SK-N-SH (cell line): ENCODE results near the gene IL37. TPM values are rescaled to one million over a fixed set of nuclear protein-coding genes. Genes with fewer than 3 reads are reported as not detected.

Source experiments
- CTCF ChIA-PET: fragments of 300-600, 350-600 bp; formaldehyde crosslinking; extraction: SDS; loops from one replicate; lab custom pipeline; 2021; lab: Yijun Ruan, JAX
- POLR2A ChIA-PET: fragments of 350-600 bp; sonication (Branson Sonifier 250); formaldehyde crosslinking; extraction: SDS; loops from one replicate; lab custom pipeline; 2020; ENCODE audit warnings: antibody characterized with exemption, inconsistent platforms; lab: Yijun Ruan, JAX
- DNase-seq: peaks from one replicate; pipeline ENCODE4 v3.0.0; 2012
- H2AFZ ChIP-seq: fragments of 200-600 bp; sonication (generic); 2 replicates; pipeline ENCODE4 v1.8.1; 2016; ENCODE audit warnings: antibody characterized with exemption, mild to moderate bottlenecking, low read depth
- H3F3A ChIP-seq: fragments of 200-600 bp; sonication (generic); replicated peaks from 2 replicates; pipeline ENCODE3; 2016; ENCODE audit warnings: antibody characterized with exemption, mild to moderate bottlenecking; ENCODE audit not compliant: insufficient read depth
- H3K27ac ChIP-seq, 2 experiments: fragments of 200-500 bp in 1 of 2; fragments of 200-600 bp in 1 of 2; sonication (Bioruptor generic) in 1 of 2; sonication (generic), shearing (Covaris generic) in 1 of 2; 2 replicates each; pipeline versions ENCODE4 v1.5.1 to v1.6.1; 2014 to 2016; ENCODE audit warnings: low read depth in 2 of 2, inconsistent platforms in 1 of 2, low read length in 1 of 2, mild to moderate bottlenecking in 1 of 2, mixed read lengths in 1 of 2
- H3K27me3 ChIP-seq: fragments of 200-600 bp; sonication (generic), shearing (Covaris generic); 2 replicates; pipeline ENCODE4 v1.6.1; 2016; ENCODE audit warnings: mixed run types; ENCODE audit not compliant: insufficient read depth
- H3K36me3 ChIP-seq, 2 experiments: fragments of 200-500 bp in 1 of 2; fragments of 200-600 bp in 1 of 2; sonication (Bioruptor generic) in 1 of 2; sonication (generic) in 1 of 2; replicated peaks in 1 of 2; 2 replicates each; pipeline versions ENCODE3 to v1.5.1; 2014 to 2016; ENCODE audit warnings: low read length in 1 of 2, mild to moderate bottlenecking in 1 of 2; ENCODE audit not compliant: insufficient read depth in 2 of 2, control insufficient read depth in 1 of 2
- H3K4me1 ChIP-seq, 2 experiments: fragments of 200-500 bp in 1 of 2; fragments of 200-600 bp in 1 of 2; sonication (Bioruptor generic) in 1 of 2; sonication (generic), shearing (Covaris generic) in 1 of 2; 2 replicates each; pipeline versions ENCODE4 v1.5.1 to v1.6.1; 2014 to 2016; ENCODE audit warnings: low read depth in 1 of 2, low read length in 1 of 2, mixed run types in 1 of 2; ENCODE audit not compliant: insufficient read depth in 2 of 2, control insufficient read depth in 1 of 2
- H3K4me2 ChIP-seq: fragments of 200-600 bp; sonication (generic), shearing (Covaris generic); 2 replicates; pipeline ENCODE4 v1.6.1; 2017; ENCODE audit warnings: mixed run types
- H3K4me3 ChIP-seq, 2 experiments: fragments of 200-500 bp in 1 of 2; fragments of 200-600 bp in 1 of 2; sonication (Bioruptor generic) in 1 of 2; sonication (generic), shearing (Covaris generic) in 1 of 2; 2 replicates each; pipeline versions ENCODE4 v1.5.1 to v1.8.1; 2014 to 2016; ENCODE audit warnings: low read depth in 2 of 2, inconsistent platforms in 1 of 2, low read length in 1 of 2, mild to moderate bottlenecking in 1 of 2, mixed read lengths in 1 of 2, moderate library complexity in 1 of 2
- H3K79me2 ChIP-seq: fragments of 200-600 bp; sonication (generic); 2 replicates; pipeline ENCODE4 v1.8.1; 2017; ENCODE audit warnings: mild to moderate bottlenecking; ENCODE audit not compliant: insufficient read depth
- H3K9ac ChIP-seq: fragments of 200-600 bp; sonication (generic); 2 replicates; pipeline ENCODE4 v1.6.1; 2017; ENCODE audit warnings: mixed run types
- H3K9me2 ChIP-seq: fragments of 200-600 bp; sonication (generic); 2 replicates; pipeline ENCODE4 v1.6.1; 2017; ENCODE audit warnings: mixed run types
- H3K9me3 ChIP-seq: fragments of 200-600 bp; sonication (generic); 2 replicates; pipeline ENCODE4 v1.6.1; 2017; ENCODE audit warnings: mixed run types, mild to moderate bottlenecking, moderate library complexity
- H4K20me1 ChIP-seq: fragments of 200-600 bp; sonication (generic); 2 replicates; pipeline ENCODE4 v1.6.1; 2017; ENCODE audit warnings: mild to moderate bottlenecking, mixed run types; ENCODE audit not compliant: insufficient read depth
- ELF1 ChIP-seq: IDR thresholded peaks from 2 replicates; pipeline ENCODE4 v1.4.0; 2012
- EP300 ChIP-seq, 2 experiments: IDR thresholded peaks; 2 replicates each; pipeline versions ENCODE4 v1.4.0 to v1.6.1; 2012; ENCODE audit warnings: borderline replicate concordance in 1 of 2, low read depth in 1 of 2, low read length in 1 of 2
- FOSL2 ChIP-seq: IDR thresholded peaks from 2 replicates; pipeline ENCODE4 v1.4.0; 2012; ENCODE audit warnings: low read depth, mild to moderate bottlenecking, moderate library complexity, borderline replicate concordance
- GABPA ChIP-seq: IDR thresholded peaks from 2 replicates; pipeline ENCODE4 v1.4.0; 2012; ENCODE audit warnings: low read depth, mild to moderate bottlenecking
- MXI1 ChIP-seq: IDR thresholded peaks from 2 replicates; pipeline ENCODE4 v1.6.1; 2012; ENCODE audit warnings: mild to moderate bottlenecking, low read depth, low read length, improper control_type of control experiment
- NFIC ChIP-seq: IDR thresholded peaks from 2 replicates; pipeline ENCODE4 v1.4.0; 2012; ENCODE audit warnings: borderline replicate concordance
- NRF1 ChIP-seq: IDR thresholded peaks from 2 replicates; pipeline ENCODE4 v1.6.1; 2012; ENCODE audit warnings: low read depth, mild to moderate bottlenecking, low read length
- POLR2AphosphoS5 ChIP-seq: IDR thresholded peaks from 2 replicates; pipeline ENCODE4 v1.6.1; 2012; ENCODE audit warnings: low read depth, low read length
- RAD21 ChIP-seq: IDR thresholded peaks from 2 replicates; pipeline ENCODE4 v1.6.1; 2012; ENCODE audit warnings: mild to moderate bottlenecking, low read length
- RFX5 ChIP-seq: IDR thresholded peaks from 2 replicates; pipeline ENCODE4 v1.6.1; 2012; ENCODE audit warnings: mild to moderate bottlenecking, improper control_type of control experiment, low read length
- RXRA ChIP-seq: IDR thresholded peaks from 2 replicates; pipeline ENCODE4 v1.4.0; 2012; ENCODE audit warnings: low read depth, mild to moderate bottlenecking, borderline replicate concordance
- SIN3A ChIP-seq: IDR thresholded peaks from 2 replicates; pipeline ENCODE4 v1.6.1; 2012; ENCODE audit warnings: low read depth, mild to moderate bottlenecking, low read length, moderate library complexity, borderline replicate concordance
- TCF12 ChIP-seq: IDR thresholded peaks from 2 replicates; pipeline ENCODE4 v1.4.0; 2012
- TEAD4 ChIP-seq: IDR thresholded peaks from 2 replicates; pipeline ENCODE4 v1.4.0; 2012; ENCODE audit warnings: mild to moderate bottlenecking, borderline replicate concordance; ENCODE audit not compliant: insufficient read depth
- WGBS: methylation state at CpG from one replicate; pipeline ENCODE4 v1.1.6; 2017; ENCODE audit warnings: low lambda C conversion rate; 5-methylcytosine and 5-hydroxymethylcytosine counted together
- polyA plus RNA-seq, 3 experiments: library from polyadenylated mRNA; depleted of rRNA; stranded (reverse); fragments of >200 nt; gene quantifications; 2 replicates each; pipeline ENCODE4 v1.2.3, GENCODE V29; 2012
- TF ChIP-seq, protein P1 (sequence below): fragments of 150-350 bp; IDR thresholded peaks from 2 replicates; pipeline ENCODE4 v1.6.1; 2017; ENCODE audit warnings: antibody characterized with exemption, low read length, low read depth, borderline replicate concordance
- TF ChIP-seq, protein P2 (sequence below): fragments of 150-350 bp; IDR thresholded peaks from 2 replicates; pipeline ENCODE4 v1.6.1; 2016; ENCODE audit warnings: mild to moderate bottlenecking, low read depth, low read length
- TF ChIP-seq, protein P3 (sequence below): IDR thresholded peaks from 2 replicates; pipeline ENCODE4 v1.4.0; 2012; ENCODE audit warnings: low read depth, borderline replicate concordance
- TF ChIP-seq, protein P4 (sequence below): IDR thresholded peaks from 2 replicates; pipeline ENCODE4 v1.6.1; 2012; ENCODE audit warnings: mild to moderate bottlenecking, low read depth, low read length, moderate library complexity

Gene IL37
- polyA plus RNA-seq, 1 of the 3 experiments (the other 2 are of a cell fraction) = not detected

DNA sequence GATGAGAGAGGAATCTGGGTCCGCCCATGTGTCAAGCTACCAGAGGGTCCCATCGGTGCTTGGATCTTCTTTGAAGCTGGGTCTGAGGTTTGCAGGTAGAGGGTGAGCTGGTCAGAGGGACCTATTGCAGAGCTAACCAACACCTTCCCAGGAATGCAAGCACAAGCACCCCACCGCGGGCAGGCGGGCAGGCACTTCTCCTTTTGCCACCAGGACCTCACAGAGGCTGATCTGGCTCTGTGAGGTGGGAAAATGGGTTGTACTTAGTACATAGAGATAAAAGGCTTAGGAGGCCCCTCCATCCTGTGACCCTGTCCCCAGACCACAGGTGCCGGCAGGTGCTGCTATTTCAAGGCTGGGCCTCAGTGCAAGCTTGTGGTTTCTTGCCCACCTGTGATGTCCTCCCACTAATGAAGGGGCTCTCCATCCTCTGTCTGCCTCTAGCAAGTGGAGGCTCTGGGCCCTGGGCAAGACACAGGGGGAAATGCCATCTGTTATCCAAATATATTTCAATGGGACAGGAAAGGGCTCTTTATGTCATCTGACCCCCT is 31.4 kb upstream of the IL37 start:
- Histone ChIP-seq H3K4me2 (no peak overlapping the region), H3K9me2 (no peaks in the 10 kb centered on the region), H3K9me3 (no peaks in the 10 kb centered on the region), H4K20me1 (no peaks in the 10 kb centered on the region), H3K9ac (no peak overlapping the region), H3K36me3 (no peaks in the 10 kb centered on the region), H3F3A (no peaks in the 10 kb centered on the region), H3K79me2 (no peaks in the 10 kb centered on the region), H3K4me3 (no peak overlapping the region), H3K27ac (no peak overlapping the region), H2AFZ (no peak overlapping the region), H3K27me3 (no peaks in the 10 kb centered on the region), H3K4me1 (peaks cover 0 to 11% of the 10 kb centered on the region in 2 experiments; a peak in 1 of 4 replicates)
- WGBS = 34% methylated on average over 5 of the region's 6 CpGs
- POLR2A ChIA-PET = no interaction called here
- CTCF ChIA-PET = interaction anchor here (1.2 kb wide), 1 partner anchor 80 kb away, joined by 3 read pairs; no protein-coding TSS in a partner anchor
- no peak for DNase-seq
- TF ChIP-seq, protein P1, sequence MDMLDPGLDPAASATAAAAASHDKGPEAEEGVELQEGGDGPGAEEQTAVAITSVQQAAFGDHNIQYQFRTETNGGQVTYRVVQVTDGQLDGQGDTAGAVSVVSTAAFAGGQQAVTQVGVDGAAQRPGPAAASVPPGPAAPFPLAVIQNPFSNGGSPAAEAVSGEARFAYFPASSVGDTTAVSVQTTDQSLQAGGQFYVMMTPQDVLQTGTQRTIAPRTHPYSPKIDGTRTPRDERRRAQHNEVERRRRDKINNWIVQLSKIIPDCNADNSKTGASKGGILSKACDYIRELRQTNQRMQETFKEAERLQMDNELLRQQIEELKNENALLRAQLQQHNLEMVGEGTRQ = no peak
- TF ChIP-seq NFIC (no peak), ELF1 (no peak), MXI1 (no peak), GABPA (no peak), SIN3A (no peak), RXRA (no peak), TEAD4 (no peak), RFX5 (no peak), POLR2AphosphoS5 (no peak), NRF1 (no peak)
- TF ChIP-seq, protein P2, sequence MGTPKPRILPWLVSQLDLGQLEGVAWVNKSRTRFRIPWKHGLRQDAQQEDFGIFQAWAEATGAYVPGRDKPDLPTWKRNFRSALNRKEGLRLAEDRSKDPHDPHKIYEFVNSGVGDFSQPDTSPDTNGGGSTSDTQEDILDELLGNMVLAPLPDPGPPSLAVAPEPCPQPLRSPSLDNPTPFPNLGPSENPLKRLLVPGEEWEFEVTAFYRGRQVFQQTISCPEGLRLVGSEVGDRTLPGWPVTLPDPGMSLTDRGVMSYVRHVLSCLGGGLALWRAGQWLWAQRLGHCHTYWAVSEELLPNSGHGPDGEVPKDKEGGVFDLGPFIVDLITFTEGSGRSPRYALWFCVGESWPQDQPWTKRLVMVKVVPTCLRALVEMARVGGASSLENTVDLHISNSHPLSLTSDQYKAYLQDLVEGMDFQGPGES = no peak

DNA sequence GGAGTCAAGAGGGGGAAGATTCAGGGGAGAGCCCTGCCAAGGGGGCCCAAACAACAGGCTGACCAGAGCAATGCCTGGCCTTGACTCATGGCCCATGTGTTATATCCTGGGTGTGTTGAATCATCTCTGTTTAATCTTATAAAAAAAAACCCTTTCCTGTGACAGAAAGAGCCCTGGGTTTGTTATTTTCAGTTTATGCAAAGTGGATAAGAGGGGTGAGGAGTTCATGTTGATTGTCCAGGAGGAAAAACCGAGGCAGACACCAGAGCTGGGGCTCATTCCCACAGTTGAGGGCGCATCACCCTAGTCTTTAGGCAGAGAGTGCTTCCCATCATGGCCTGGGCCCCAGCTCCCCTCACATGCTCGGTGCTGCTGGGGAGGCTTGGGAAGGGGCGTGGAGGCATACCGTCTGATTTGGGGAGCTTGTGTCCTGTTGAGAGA is 30.9 kb upstream of the IL37 start:
- no peak overlapping the region for H3K9ac ChIP-seq

More for the DNA sequence above, 30.9 kb upstream of the IL37 start:
- Histone ChIP-seq H3F3A (no peaks in the 10 kb centered on the region), H3K9me3 (no peaks in the 10 kb centered on the region), H3K4me1 (peaks cover 0 to 11% of the 10 kb centered on the region in 2 experiments; a peak in 1 of 4 replicates), H3K4me3 (no peak overlapping the region), H3K9me2 (no peaks in the 10 kb centered on the region), H3K27me3 (no peaks in the 10 kb centered on the region), H3K27ac (no peak overlapping the region), H3K36me3 (no peaks in the 10 kb centered on the region), H4K20me1 (no peaks in the 10 kb centered on the region), H2AFZ (no peak overlapping the region), H3K4me2 (peak overlapping the region; percentile 20; the same call in 1 of the 2 replicates), H3K79me2 (no peaks in the 10 kb centered on the region)
- 50% methylated on average over 4 of the region's 5 CpGs for WGBS
- DNase-seq = no peak
- ChIA-PET CTCF (interaction anchor here (1.2 kb wide), 1 partner anchor 79 kb away, joined by 3 read pairs; no protein-coding TSS in a partner anchor), POLR2A (no interaction called here)
- TF ChIP-seq FOSL2 (no peak), EP300 (IDR thresholded peaks at IDR 0.05; ENCODE audit: borderline replicate concordance in 1 of 2, low read depth in 1 of 2, low read length in 1 of 2) (no peak), RAD21 (no peak), TEAD4 (no peak), TCF12 (peak; percentile 29; the same call in 1 of the 2 replicates)
- TF ChIP-seq, protein P2 = no peak
- TF ChIP-seq, protein P3, sequence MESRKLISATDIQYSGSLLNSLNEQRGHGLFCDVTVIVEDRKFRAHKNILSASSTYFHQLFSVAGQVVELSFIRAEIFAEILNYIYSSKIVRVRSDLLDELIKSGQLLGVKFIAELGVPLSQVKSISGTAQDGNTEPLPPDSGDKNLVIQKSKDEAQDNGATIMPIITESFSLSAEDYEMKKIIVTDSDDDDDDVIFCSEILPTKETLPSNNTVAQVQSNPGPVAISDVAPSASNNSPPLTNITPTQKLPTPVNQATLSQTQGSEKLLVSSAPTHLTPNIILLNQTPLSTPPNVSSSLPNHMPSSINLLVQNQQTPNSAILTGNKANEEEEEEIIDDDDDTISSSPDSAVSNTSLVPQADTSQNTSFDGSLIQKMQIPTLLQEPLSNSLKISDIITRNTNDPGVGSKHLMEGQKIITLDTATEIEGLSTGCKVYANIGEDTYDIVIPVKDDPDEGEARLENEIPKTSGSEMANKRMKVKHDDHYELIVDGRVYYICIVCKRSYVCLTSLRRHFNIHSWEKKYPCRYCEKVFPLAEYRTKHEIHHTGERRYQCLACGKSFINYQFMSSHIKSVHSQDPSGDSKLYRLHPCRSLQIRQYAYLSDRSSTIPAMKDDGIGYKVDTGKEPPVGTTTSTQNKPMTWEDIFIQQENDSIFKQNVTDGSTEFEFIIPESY = no peak
- TF ChIP-seq, protein P4, sequence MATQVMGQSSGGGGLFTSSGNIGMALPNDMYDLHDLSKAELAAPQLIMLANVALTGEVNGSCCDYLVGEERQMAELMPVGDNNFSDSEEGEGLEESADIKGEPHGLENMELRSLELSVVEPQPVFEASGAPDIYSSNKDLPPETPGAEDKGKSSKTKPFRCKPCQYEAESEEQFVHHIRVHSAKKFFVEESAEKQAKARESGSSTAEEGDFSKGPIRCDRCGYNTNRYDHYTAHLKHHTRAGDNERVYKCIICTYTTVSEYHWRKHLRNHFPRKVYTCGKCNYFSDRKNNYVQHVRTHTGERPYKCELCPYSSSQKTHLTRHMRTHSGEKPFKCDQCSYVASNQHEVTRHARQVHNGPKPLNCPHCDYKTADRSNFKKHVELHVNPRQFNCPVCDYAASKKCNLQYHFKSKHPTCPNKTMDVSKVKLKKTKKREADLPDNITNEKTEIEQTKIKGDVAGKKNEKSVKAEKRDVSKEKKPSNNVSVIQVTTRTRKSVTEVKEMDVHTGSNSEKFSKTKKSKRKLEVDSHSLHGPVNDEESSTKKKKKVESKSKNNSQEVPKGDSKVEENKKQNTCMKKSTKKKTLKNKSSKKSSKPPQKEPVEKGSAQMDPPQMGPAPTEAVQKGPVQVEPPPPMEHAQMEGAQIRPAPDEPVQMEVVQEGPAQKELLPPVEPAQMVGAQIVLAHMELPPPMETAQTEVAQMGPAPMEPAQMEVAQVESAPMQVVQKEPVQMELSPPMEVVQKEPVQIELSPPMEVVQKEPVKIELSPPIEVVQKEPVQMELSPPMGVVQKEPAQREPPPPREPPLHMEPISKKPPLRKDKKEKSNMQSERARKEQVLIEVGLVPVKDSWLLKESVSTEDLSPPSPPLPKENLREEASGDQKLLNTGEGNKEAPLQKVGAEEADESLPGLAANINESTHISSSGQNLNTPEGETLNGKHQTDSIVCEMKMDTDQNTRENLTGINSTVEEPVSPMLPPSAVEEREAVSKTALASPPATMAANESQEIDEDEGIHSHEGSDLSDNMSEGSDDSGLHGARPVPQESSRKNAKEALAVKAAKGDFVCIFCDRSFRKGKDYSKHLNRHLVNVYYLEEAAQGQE = no peak
